Measurements from ENCODE around the gene CUL7. TPM values are rescaled to one million over a fixed set of nuclear protein-coding genes. Genes with fewer than 3 reads are reported as not detected.

CUL7 gene
- total RNA-seq (10 to 100 TPM; 15.6 to 29.1 (median 25.0) TPM), polyA plus RNA-seq (10 to 100 TPM in 1 of 2 donors, 1 to 10 TPM in 1; 9.3 to 13.9 TPM)
- long read RNA-seq, donor 1, partial matches to known transcripts = 19 of 30 reads
- long read RNA-seq, donor 1, other reads (novel, unspliced or antisense) = 11 of 30 reads
- long read RNA-seq, donor 2, full-length matches to known transcripts = 2 of 28 reads
- long read RNA-seq, donor 2, partial matches to known transcripts = 26 of 28 reads
- long read RNA-seq, donor 2, other reads (novel, unspliced or antisense) = 0 of 28 reads
- long read RNA-seq, donor 3, full-length matches to known transcripts = 23 of 84 reads
- long read RNA-seq, donor 3, partial matches to known transcripts = 34 of 84 reads
- long read RNA-seq, donor 3, other reads (novel, unspliced or antisense) = 27 of 84 reads

DNA sequence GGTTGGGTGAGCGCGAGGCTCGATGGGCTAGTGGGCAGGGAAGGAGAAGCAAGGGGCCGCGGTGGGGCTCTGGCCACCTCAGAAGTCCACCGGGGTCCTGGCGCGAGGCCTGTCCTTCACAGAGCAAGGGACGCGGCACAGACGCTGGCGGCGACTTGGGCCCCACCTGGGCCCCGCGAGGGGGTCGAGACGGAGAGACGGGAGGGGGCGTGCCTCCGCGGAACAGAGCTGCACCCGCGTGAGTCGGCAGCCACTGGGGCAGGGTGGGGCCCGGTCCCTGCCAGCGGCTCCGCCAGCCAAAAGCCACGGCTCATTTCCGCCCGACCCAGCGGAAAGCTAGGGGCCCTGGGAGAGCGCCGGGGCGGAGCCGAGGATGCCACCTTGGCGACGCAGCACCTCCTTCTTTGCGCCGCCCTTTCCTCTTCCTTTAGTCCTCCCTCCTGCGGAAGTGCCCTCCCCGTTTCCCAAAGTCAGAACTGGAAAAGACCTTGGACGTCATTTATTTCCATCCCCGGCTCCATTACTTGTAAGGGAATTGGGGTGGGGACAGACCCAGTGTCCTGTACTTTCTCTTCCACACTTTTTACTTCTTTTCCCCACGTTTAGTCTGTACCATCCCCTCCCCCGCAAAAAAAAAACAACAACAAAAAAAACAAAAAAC is at the start of gene CUL7:
TSS of gene CUL7 (minus strand) at position 307 of the 661 bp plus-strand sequence. CDS start 1,063 bp downstream, outside the sequence.
- TF ChIP-seq EP300 (IDR thresholded peaks at IDR 0.05) (no peak), POLR2A (IDR thresholded peaks at IDR 0.05) (peak; percentile 77)
- TF ChIP-seq, protein P1, sequence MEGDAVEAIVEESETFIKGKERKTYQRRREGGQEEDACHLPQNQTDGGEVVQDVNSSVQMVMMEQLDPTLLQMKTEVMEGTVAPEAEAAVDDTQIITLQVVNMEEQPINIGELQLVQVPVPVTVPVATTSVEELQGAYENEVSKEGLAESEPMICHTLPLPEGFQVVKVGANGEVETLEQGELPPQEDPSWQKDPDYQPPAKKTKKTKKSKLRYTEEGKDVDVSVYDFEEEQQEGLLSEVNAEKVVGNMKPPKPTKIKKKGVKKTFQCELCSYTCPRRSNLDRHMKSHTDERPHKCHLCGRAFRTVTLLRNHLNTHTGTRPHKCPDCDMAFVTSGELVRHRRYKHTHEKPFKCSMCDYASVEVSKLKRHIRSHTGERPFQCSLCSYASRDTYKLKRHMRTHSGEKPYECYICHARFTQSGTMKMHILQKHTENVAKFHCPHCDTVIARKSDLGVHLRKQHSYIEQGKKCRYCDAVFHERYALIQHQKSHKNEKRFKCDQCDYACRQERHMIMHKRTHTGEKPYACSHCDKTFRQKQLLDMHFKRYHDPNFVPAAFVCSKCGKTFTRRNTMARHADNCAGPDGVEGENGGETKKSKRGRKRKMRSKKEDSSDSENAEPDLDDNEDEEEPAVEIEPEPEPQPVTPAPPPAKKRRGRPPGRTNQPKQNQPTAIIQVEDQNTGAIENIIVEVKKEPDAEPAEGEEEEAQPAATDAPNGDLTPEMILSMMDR (IDR thresholded peaks at IDR 0.05) = no peak
- peak; percentile 92 to 95 (median 93) for DNase-seq
- H3K4me3 ChIP-seq = peak within 1 kb of the TSS; percentile 79
- H3K27ac ChIP-seq = peak within 1 kb of the TSS; percentile 66 to 96
- WGBS, 3 donors = 0 to 1% (median 0%) methylated on average over 41 to 45 of the region's 45 CpGs
- peaks cover 19% of the 10 kb centered on the region for H3K4me1 ChIP-seq (ENCODE audit: insufficient read depth)
- no peaks in the 10 kb centered on the region for H3K27me3 ChIP-seq
- intact Hi-C loops (cut with DNase I) = no loop called here
- no peaks in the 10 kb centered on the region for H3K9me3 ChIP-seq
- H3K36me3 ChIP-seq = no peaks in the 10 kb centered on the region

- peaks cover 12% of the 10 kb centered on the region for H3K4me1 ChIP-seq (ENCODE audit: insufficient read depth)
- no peaks in the 10 kb centered on the region for H3K9me3 ChIP-seq
- H3K27ac ChIP-seq = no peak overlapping the region
- TF ChIP-seq, protein P1 (IDR thresholded peaks at IDR 0.05) = no peak
- no peak for TF ChIP-seq POLR2A (IDR thresholded peaks at IDR 0.05)
- TF ChIP-seq EP300 (IDR thresholded peaks at IDR 0.05) = no peak
- H3K27me3 ChIP-seq = no peaks in the 10 kb centered on the region
- intact Hi-C loops (cut with DNase I) = no loop called here
- no peak overlapping the region for H3K4me3 ChIP-seq
- DNase-seq = no peak
- H3K36me3 ChIP-seq = no peaks in the 10 kb centered on the region
- WGBS, 3 donors = 20 to 26% (median 22%) methylated on average over 4 of the region's 4 CpGs
These were observed 47.8 kb upstream of the CUL7 start for GRCh38 chr6:43101497-43101896.

DNA sequence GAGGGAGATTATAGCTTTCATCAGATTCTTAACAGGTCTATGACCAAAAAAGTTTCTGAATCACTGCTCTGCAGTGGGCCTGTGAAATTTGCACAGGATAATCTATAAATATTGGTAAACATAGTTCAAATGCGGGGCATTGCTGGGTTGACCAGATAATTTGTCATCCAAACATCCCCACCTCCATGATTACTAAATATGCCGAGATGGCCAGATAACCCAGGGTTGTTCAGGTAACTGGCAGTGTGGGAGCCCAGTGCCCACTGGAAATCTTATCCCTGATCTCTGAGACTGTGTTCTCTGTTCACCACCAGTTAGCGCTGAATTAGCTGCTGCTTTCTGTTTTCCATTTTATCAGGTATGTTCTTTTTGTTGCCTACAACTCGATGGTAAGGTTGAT is 43.9 kb upstream of the CUL7 start:
- no peak for DNase-seq
- Histone ChIP-seq H3K27me3 (no peaks in the 10 kb centered on the region), H3K27ac (peak overlapping the region in 1 of 2 donors; percentile 59), H3K4me3 (no peak overlapping the region), H3K9me3 (no peaks in the 10 kb centered on the region), H3K36me3 (no peaks in the 10 kb centered on the region), H3K4me1 (ENCODE audit: insufficient read depth) (peaks cover 19% of the 10 kb centered on the region)
- TF ChIP-seq, protein P1 (IDR thresholded peaks at IDR 0.05) = no peak
- no peak for TF ChIP-seq POLR2A (IDR thresholded peaks at IDR 0.05)
- TF ChIP-seq EP300 (IDR thresholded peaks at IDR 0.05) = no peak
- intact Hi-C loops (cut with DNase I) = no loop called here
- 63 to 71% (median 66%) methylated on average over 4 of the region's 4 CpGs for whole genome bisulfite sequencing, 3 donors

- Histone ChIP-seq H3K27ac (peak overlapping the region in 1 of 2 donors; percentile 59), H3K4me3 (no peak overlapping the region), H3K36me3 (no peaks in the 10 kb centered on the region), H3K27me3 (no peaks in the 10 kb centered on the region), H3K9me3 (no peaks in the 10 kb centered on the region), H3K4me1 (ENCODE audit: insufficient read depth) (peaks cover 19% of the 10 kb centered on the region)
- no peak for DNase-seq
- whole genome bisulfite sequencing, 3 donors = 15% methylated on average over 5 of the region's 5 CpGs
- intact Hi-C loops (cut with DNase I) = no loop called here
- TF ChIP-seq, protein P1 (IDR thresholded peaks at IDR 0.05) = no peak
- no peak for TF ChIP-seq POLR2A (IDR thresholded peaks at IDR 0.05)
- no peak for TF ChIP-seq EP300 (IDR thresholded peaks at IDR 0.05)
These were observed 43.4 kb upstream of the CUL7 start for GRCh38 chr6:43097098-43097489.
